HCT116 (cell line): ENCODE measurements around the gene GOLPH3L. TPM values are rescaled to one million over a fixed set of nuclear protein-coding genes. Genes with fewer than 3 reads are reported as not detected.
"Not testable (repeated sequence)": the region's sequence is repeated elsewhere in the genome, so short reads cannot be mapped to it uniquely, and the experiment has no call there.

ENCODE experiments used
- ATAC-seq: fragments of 200-7000 bp; cut with Tn5 transposase; 2 replicates; pipeline ENCODE4 v1.9.1; 2020; ENCODE audit warnings: mild to moderate bottlenecking, moderate library complexity
- BruUV-seq: library from RNA; stranded (reverse); fragments of 400-500 nt; replicated peaks from 2 replicates; lab custom pipeline; 2021; lab: Mats Ljungman, UMichigan
- CTCF ChIA-PET: fragments of 300-600 bp; sonication (Branson Sonifier 250); formaldehyde crosslinking; loops from one replicate; lab custom pipeline; 2021; ENCODE audit warnings: antibody characterized with exemption; lab: Charles Lee
- POLR2A ChIA-PET: fragments of 300-600, 350-600 bp; sonication (Branson Sonifier 250); formaldehyde crosslinking; loops from one replicate; lab custom pipeline; 2021; ENCODE audit warnings: antibody characterized with exemption; lab: Charles Lee
- RAD21 ChIA-PET, 2 experiments: fragments of 300-600 bp; sonication (Branson Sonifier 250); formaldehyde crosslinking; loops; one replicate each; lab custom pipeline; 2023; ENCODE audit warnings: low total read pairs in 2 of 2; ENCODE audit not compliant: uncharacterized antibody in 2 of 2, unreplicated experiment in 2 of 2, low non-redundant PET in 1 of 2; lab: Charles Lee
- DNase-seq: peaks from one replicate; pipeline ENCODE4 v3.0.0-alpha.2; 2010; ENCODE audit warnings: low read depth, low spot score
- H2AFZ ChIP-seq: fragments of 200-600 bp; shearing (Covaris generic), sonication (generic); 2 replicates; pipeline ENCODE4 v1.6.1; 2017; ENCODE audit warnings: low read depth, mixed run types, mixed read lengths, antibody characterized with exemption, low read length; ENCODE audit not compliant: poor library complexity, severe bottlenecking
- H3K27ac ChIP-seq: 2 replicates; pipeline ENCODE4 v1.5.1; 2012; ENCODE audit warnings: low read depth, low read length
- H3K27me3 ChIP-seq: fragments of 200-600 bp; sonication (generic); 2 replicates; pipeline ENCODE4 v1.6.1; 2016; ENCODE audit warnings: mixed run types, low read length, mixed read lengths; ENCODE audit not compliant: insufficient read depth
- H3K36me3 ChIP-seq, 2 experiments: fragments of 200-500 bp in 1 of 2; fragments of 200-600 bp in 1 of 2; sonication (Bioruptor generic) in 1 of 2; sonication (generic) in 1 of 2; 2 replicates each; pipeline versions ENCODE4 v1.5.1 to v1.6.1; 2014 to 2016; ENCODE audit warnings: low read length in 2 of 2, inconsistent platforms in 1 of 2, mixed read lengths in 1 of 2, mixed run types in 1 of 2; ENCODE audit not compliant: insufficient read depth in 2 of 2, control insufficient read depth in 1 of 2
- H3K4me1 ChIP-seq, 2 experiments: fragments of 200-600 bp in 1 of 2; sonication (generic) in 1 of 2; 2 replicates each; pipeline versions ENCODE4 v1.5.1 to v1.6.1; 2012 to 2017; ENCODE audit warnings: low read length in 2 of 2, inconsistent platforms in 1 of 2, mild to moderate bottlenecking in 1 of 2, mixed read lengths in 1 of 2, mixed run types in 1 of 2, moderate library complexity in 1 of 2; ENCODE audit not compliant: insufficient read depth in 2 of 2, control insufficient read depth in 1 of 2
- H3K4me2 ChIP-seq: fragments of 200-600 bp; sonication (generic); 2 replicates; pipeline ENCODE4 v1.6.1; 2017; ENCODE audit warnings: mixed run types, low read length, mixed read lengths
- H3K4me3 ChIP-seq, 2 experiments: fragments of 200-600 bp in 1 of 2; sonication (generic) in 1 of 2; replicated peaks in 1 of 2; 2 replicates each; pipeline ENCODE4 v1.5.1; 2011 to 2016; ENCODE audit warnings: low read length in 2 of 2, control low read depth in 1 of 2, low read depth in 1 of 2, mild to moderate bottlenecking in 1 of 2, mixed read lengths in 1 of 2, mixed run types in 1 of 2
- H3K79me2 ChIP-seq: fragments of 200-600 bp; sonication (generic); 2 replicates; pipeline ENCODE4 v1.6.1; 2017; ENCODE audit warnings: mild to moderate bottlenecking, mixed run types, low read length, moderate library complexity, mixed read lengths; ENCODE audit not compliant: insufficient read depth
- H3K9ac ChIP-seq: fragments of 200-600 bp; sonication (generic); 2 replicates; pipeline ENCODE4 v1.6.1; 2016; ENCODE audit warnings: low read length, mixed read lengths
- H3K9me2 ChIP-seq: fragments of 200-600 bp; sonication (generic), shearing (Covaris generic); 2 replicates; pipeline ENCODE4 v1.6.1; 2017; ENCODE audit warnings: mixed run types, mild to moderate bottlenecking, moderate library complexity; ENCODE audit not compliant: insufficient read depth
- H3K9me3 ChIP-seq, 2 experiments: fragments of 200-500 bp in 1 of 2; fragments of 200-600 bp in 1 of 2; sonication (Bioruptor generic) in 1 of 2; sonication (generic) in 1 of 2; 2 replicates each; pipeline ENCODE4 v1.6.1; 2014 to 2017; ENCODE audit warnings: low read length in 2 of 2, mixed read lengths in 2 of 2, inconsistent platforms in 1 of 2, low read depth in 1 of 2, mild to moderate bottlenecking in 1 of 2, mixed run types in 1 of 2, moderate library complexity in 1 of 2; ENCODE audit not compliant: control insufficient read depth in 1 of 2, insufficient read depth in 1 of 2
- H4K20me1 ChIP-seq: fragments of 200-600 bp; sonication (generic), shearing (Covaris generic); 2 replicates; pipeline ENCODE4 v1.6.1; 2017; ENCODE audit warnings: mixed run types, mild to moderate bottlenecking, moderate library complexity; ENCODE audit not compliant: insufficient read depth
- intact Hi-C: fragments of 100-400 bp; cut with micrococcal nuclease; formaldehyde crosslinking; loops from 2 replicates; pipeline ENCODE4 v1.10.0; 2022
- total RNA-seq: library from RNA; stranded (reverse); gene quantifications from one replicate; pipeline ENCODE4 v1.2.1, GENCODE V29; 2021; ENCODE audit not compliant: unreplicated experiment
- TF ChIP-seq, protein P1 (sequence below): IDR thresholded peaks from 2 replicates; pipeline ENCODE4 v1.6.1; 2012; ENCODE audit warnings: low read depth

Gene GOLPH3L
- total RNA-seq, 1 experiment from 2014 or later, result 28.0 TPM

DNA sequence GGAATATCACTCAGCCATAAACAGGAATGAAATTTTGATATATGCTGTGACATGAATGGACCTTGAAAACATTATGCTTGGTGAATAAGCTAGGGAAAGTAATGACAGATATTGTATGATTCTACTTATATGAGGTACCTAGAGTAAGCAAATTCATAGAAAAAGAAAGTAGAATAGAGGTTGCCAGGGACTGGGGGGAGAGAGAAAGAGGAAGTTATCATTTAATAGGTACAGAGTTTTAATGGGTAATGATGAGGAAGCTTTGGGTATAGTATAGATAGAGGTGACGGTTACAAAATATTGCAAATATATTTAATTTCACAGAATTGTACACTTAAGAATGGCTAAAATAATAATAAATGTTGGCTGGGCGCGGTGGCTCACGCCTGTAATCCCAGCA lies 36.4 kb downstream of the GOLPH3L start (continued):
- TF ChIP-seq, protein P1, sequence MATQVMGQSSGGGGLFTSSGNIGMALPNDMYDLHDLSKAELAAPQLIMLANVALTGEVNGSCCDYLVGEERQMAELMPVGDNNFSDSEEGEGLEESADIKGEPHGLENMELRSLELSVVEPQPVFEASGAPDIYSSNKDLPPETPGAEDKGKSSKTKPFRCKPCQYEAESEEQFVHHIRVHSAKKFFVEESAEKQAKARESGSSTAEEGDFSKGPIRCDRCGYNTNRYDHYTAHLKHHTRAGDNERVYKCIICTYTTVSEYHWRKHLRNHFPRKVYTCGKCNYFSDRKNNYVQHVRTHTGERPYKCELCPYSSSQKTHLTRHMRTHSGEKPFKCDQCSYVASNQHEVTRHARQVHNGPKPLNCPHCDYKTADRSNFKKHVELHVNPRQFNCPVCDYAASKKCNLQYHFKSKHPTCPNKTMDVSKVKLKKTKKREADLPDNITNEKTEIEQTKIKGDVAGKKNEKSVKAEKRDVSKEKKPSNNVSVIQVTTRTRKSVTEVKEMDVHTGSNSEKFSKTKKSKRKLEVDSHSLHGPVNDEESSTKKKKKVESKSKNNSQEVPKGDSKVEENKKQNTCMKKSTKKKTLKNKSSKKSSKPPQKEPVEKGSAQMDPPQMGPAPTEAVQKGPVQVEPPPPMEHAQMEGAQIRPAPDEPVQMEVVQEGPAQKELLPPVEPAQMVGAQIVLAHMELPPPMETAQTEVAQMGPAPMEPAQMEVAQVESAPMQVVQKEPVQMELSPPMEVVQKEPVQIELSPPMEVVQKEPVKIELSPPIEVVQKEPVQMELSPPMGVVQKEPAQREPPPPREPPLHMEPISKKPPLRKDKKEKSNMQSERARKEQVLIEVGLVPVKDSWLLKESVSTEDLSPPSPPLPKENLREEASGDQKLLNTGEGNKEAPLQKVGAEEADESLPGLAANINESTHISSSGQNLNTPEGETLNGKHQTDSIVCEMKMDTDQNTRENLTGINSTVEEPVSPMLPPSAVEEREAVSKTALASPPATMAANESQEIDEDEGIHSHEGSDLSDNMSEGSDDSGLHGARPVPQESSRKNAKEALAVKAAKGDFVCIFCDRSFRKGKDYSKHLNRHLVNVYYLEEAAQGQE, result no peak

DNA sequence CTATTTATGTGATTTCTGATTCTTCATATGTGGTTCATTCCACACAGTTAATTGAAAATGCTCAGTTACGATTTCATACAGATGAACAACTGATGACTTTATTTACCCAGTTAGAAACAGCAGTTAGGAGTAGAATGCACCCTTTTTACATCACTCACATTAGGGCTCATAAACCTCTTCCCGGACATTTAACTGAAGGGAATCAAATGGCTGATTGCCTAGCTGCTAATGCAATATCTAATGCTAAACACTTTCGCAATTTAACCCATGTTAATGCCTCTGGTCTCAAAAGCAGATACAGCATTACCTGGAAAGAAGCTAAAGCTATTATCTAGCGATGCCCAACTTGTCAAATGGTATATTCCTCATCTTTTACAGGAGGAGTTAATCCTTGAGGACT lies 39.9 kb downstream of the GOLPH3L start:
- H3K4me2 ChIP-seq, H3K9ac ChIP-seq, RAD21 ChIA-PET, H4K20me1 ChIP-seq, BruUV-seq, H3K9me2 ChIP-seq, H3K27me3 ChIP-seq, POLR2A ChIA-PET, ATAC-seq, DNase-seq, H3K4me1 ChIP-seq, H3K27ac ChIP-seq, H2AFZ ChIP-seq, CTCF ChIA-PET, intact Hi-C loops, H3K9me3 ChIP-seq, H3K79me2 ChIP-seq, H3K4me3 ChIP-seq: not testable (repeated sequence)
- peaks cover 3 to 12% of the 10 kb centered on the region in 2 experiments; a peak in 2 of 4 replicates for H3K36me3 ChIP-seq

DNA sequence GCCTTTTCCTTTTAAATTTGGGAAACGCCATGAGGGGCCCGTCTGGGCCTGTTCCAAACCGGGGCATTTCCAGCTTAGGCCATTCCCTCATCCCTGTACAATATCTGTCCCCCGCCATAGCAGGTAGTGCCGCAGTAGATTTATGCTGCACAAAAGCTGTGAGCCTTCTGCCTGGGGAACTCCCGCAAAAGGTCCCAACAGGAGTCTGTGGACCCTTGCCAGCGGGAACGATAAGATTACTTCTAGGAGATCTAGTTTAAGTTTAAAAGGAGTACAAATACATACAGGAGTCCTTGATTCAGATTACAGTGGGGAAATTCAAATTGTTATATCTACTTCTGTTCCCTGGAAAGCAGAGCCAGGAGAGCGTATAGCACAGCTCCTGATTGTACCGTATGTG lies 42.3 kb downstream of the GOLPH3L start:
- RAD21 ChIA-PET, H3K9me3 ChIP-seq, H3K4me3 ChIP-seq, H3K4me1 ChIP-seq, H3K27me3 ChIP-seq, H3K79me2 ChIP-seq, ATAC-seq, intact Hi-C loops, POLR2A ChIA-PET, H3K36me3 ChIP-seq, BruUV-seq, H3K9ac ChIP-seq, H4K20me1 ChIP-seq, H3K27ac ChIP-seq, H3K9me2 ChIP-seq, H2AFZ ChIP-seq, DNase-seq, CTCF ChIA-PET: not testable (repeated sequence)
- peak overlapping the region; percentile 51; the same call in 1 of the 2 replicates for H3K4me2 ChIP-seq
